Liver (tissue), 9 donors: ENCODE results near the gene THOC2. TPM values are rescaled to one million over a fixed set of nuclear protein-coding genes. Genes with fewer than 3 reads are reported as not detected.
"Not testable (repeated sequence)": the region's sequence is repeated elsewhere in the genome, so short reads cannot be mapped to it uniquely, and the experiment has no call there.

ENCODE experiments used
- DNase-seq: peaks from one replicate; pipeline ENCODE4 v3.0.0-alpha.2; 2017; ENCODE audit warnings: low spot score
- H3K27ac ChIP-seq, 2 donors: one replicate each; pipeline ENCODE4 v1.7.0; 2013; ENCODE audit warnings: inconsistent platforms in 2 of 2, low read length in 2 of 2, control low read depth in 1 of 2, low read depth in 1 of 2, mild to moderate bottlenecking in 1 of 2
- H3K27me3 ChIP-seq, 4 donors: one replicate each; pipeline versions ENCODE4 v1.6.1 to v1.7.0; 2013; ENCODE audit warnings: low read length in 3 of 4, inconsistent platforms in 1 of 4, mild to moderate bottlenecking in 1 of 4, moderate library complexity in 1 of 4; ENCODE audit not compliant: control insufficient read depth in 4 of 4, insufficient read depth in 4 of 4
- H3K36me3 ChIP-seq, 4 donors: one replicate each; pipeline versions ENCODE4 v1.6.1 to v1.7.0; 2013; ENCODE audit warnings: low read length in 3 of 4, mild to moderate bottlenecking in 3 of 4, low read depth in 1 of 4, moderate library complexity in 1 of 4; ENCODE audit not compliant: control insufficient read depth in 4 of 4, insufficient read depth in 3 of 4
- H3K4me1 ChIP-seq, 4 donors: one replicate each; pipeline versions ENCODE4 v1.6.1 to v1.7.0; 2013; ENCODE audit warnings: low read length in 3 of 4, mild to moderate bottlenecking in 3 of 4, moderate library complexity in 1 of 4; ENCODE audit not compliant: control insufficient read depth in 4 of 4, insufficient read depth in 4 of 4
- H3K4me3 ChIP-seq, 3 donors: one replicate each; pipeline versions ENCODE4 v1.6.1 to v1.7.0; 2013; ENCODE audit warnings: low read length in 3 of 3, control low read depth in 1 of 3, low read depth in 1 of 3, mild to moderate bottlenecking in 1 of 3
- H3K9ac ChIP-seq, 2 donors: one replicate each; pipeline ENCODE4 v1.7.0; 2013; ENCODE audit warnings: low read length in 2 of 2, mild to moderate bottlenecking in 2 of 2, moderate library complexity in 2 of 2, control low read depth in 1 of 2, low read depth in 1 of 2
- H3K9me3 ChIP-seq, 4 donors: one replicate each; pipeline versions ENCODE4 v1.6.1 to v1.7.0; 2013; ENCODE audit warnings: low read length in 3 of 4; ENCODE audit not compliant: control insufficient read depth in 4 of 4
- ATF3 ChIP-seq: IDR thresholded peaks from 2 replicates; pipeline ENCODE4 v1.6.1; 2016; ENCODE audit warnings: antibody characterized with exemption
- CTCF ChIP-seq: fragments of 150-350 bp; IDR thresholded peaks from 2 replicates; pipeline ENCODE4 v1.5.1; 2017; ENCODE audit warnings: improper control_type of control experiment, low read depth, low read length; ENCODE audit not compliant: missing input control
- EGR1 ChIP-seq, 2 donors: IDR thresholded peaks; 2 replicates each; pipeline ENCODE4 v1.6.1; 2016 to 2018; ENCODE audit warnings: antibody characterized with exemption in 2 of 2, low read depth in 2 of 2
- FOXA1 ChIP-seq: IDR thresholded peaks from 2 replicates; pipeline ENCODE4 v1.6.1; 2016; ENCODE audit warnings: antibody characterized with exemption
- FOXA2 ChIP-seq: IDR thresholded peaks from 2 replicates; pipeline ENCODE4 v1.6.1; 2016; ENCODE audit warnings: antibody characterized with exemption
- HNF4A ChIP-seq, 2 donors: conservative IDR thresholded peaks; 2 replicates each; pipeline ENCODE4 v1.6.1; 2016; ENCODE audit warnings: antibody characterized with exemption in 2 of 2, mild to moderate bottlenecking in 2 of 2
- HNF4G ChIP-seq: IDR thresholded peaks from 2 replicates; pipeline ENCODE4 v1.6.1; 2016; ENCODE audit warnings: antibody characterized with exemption
- JUND ChIP-seq, 2 donors: IDR thresholded peaks; 2 replicates each; pipeline ENCODE4 v1.6.1; 2016; ENCODE audit warnings: antibody characterized with exemption in 2 of 2
- MAX ChIP-seq: IDR thresholded peaks from 2 replicates; pipeline ENCODE4 v1.6.1; 2016; ENCODE audit warnings: antibody characterized with exemption
- NR2F2 ChIP-seq: IDR thresholded peaks from 2 replicates; pipeline ENCODE4 v1.6.1; 2016; ENCODE audit warnings: antibody characterized with exemption
- REST ChIP-seq: IDR thresholded peaks from 2 replicates; pipeline ENCODE4 v1.6.1; 2016; ENCODE audit warnings: antibody characterized with exemption, mild to moderate bottlenecking
- SP1 ChIP-seq: IDR thresholded peaks from 2 replicates; pipeline ENCODE4 v1.6.1; 2018; ENCODE audit warnings: antibody characterized with exemption, mild to moderate bottlenecking
- TAF1 ChIP-seq: conservative IDR thresholded peaks from 2 replicates; pipeline ENCODE4 v1.6.1; 2016; ENCODE audit warnings: antibody characterized with exemption, mild to moderate bottlenecking
- YY1 ChIP-seq: IDR thresholded peaks from 2 replicates; pipeline ENCODE4 v1.6.1; 2016; ENCODE audit warnings: antibody characterized with exemption, mild to moderate bottlenecking
- ZBTB33 ChIP-seq: IDR thresholded peaks from 2 replicates; pipeline ENCODE4 v1.6.1; 2016; ENCODE audit warnings: antibody characterized with exemption
- WGBS: extraction: QIAGEN DNeasy Blood & Tissue Kit; methylation state at CpG from one replicate; pipeline ENCODE4 v1.1.7; 2013; 5-methylcytosine and 5-hydroxymethylcytosine counted together
- polyA plus RNA-seq, 2 donors: library from polyadenylated mRNA; stranded (reverse) in 1 of 2; unstranded in 1 of 2; fragments of 200-250 nt in 1 of 2; fragments of >200 nt in 1 of 2; fragmentation: Nextera tagmentation in 1 of 2; extraction: Ambion mirVana in 1 of 2; gene quantifications; one replicate each; pipeline versions ENCODE4 v1.2.1 to v1.2.3, GENCODE V29; 2013 to 2015
- total RNA-seq, 2 donors: library from RNA; depleted of rRNA; stranded (reverse); fragments of >200 nt; gene quantifications; one replicate each; pipeline ENCODE4 v1.2.3, GENCODE V29; 2014
- donor health status: healthy.
- donor health status: healthy.
- donor health status: healthy.
- donor health status: healthy.
- donor health status: healthy.

THOC2 gene
- total and polyA plus RNA-seq, 4 donors, result 10.6 to 55.9 (median 40.7) TPM

- not testable (repeated sequence) for H3K4me1 ChIP-seq, H3K36me3 ChIP-seq, H3K9me3 ChIP-seq, H3K27ac ChIP-seq, H3K4me3 ChIP-seq, H3K9ac ChIP-seq, DNase-seq, H3K27me3 ChIP-seq
- 100% methylated on average over 1 of the region's 1 CpG for WGBS
Observed at GRCh38 chrX:123757794-123758193, 24.9 kb upstream of the THOC2 start.

- Histone ChIP-seq H3K4me3 (no peak overlapping the region), H3K9ac (no peak overlapping the region), H3K27me3 (no peaks in the 10 kb centered on the region), H3K9me3 (no peaks in the 10 kb centered on the region), H3K4me1 (no peaks in the 10 kb centered on the region), H3K27ac (no peak overlapping the region), H3K36me3 (no peaks in the 10 kb centered on the region)
- TF ChIP-seq JUND (IDR thresholded peaks at IDR 0.05) (no peak), HNF4G (no peak), FOXA1 (no peak), TAF1 (no peak), REST (no peak), MAX (no peak), ZBTB33 (no peak)
- DNase-seq, result no peak
Observed at GRCh38 chrX:123756320-123756719, 23.5 kb upstream of the THOC2 start.

- WGBS, result 74% methylated on average over 2 of the region's 2 CpGs
- Histone ChIP-seq H3K36me3 (no peaks in the 10 kb centered on the region), H3K27ac (no peak overlapping the region), H3K4me3 (no peak overlapping the region), H3K9ac (no peak overlapping the region), H3K4me1 (no peaks in the 10 kb centered on the region), H3K27me3 (no peaks in the 10 kb centered on the region), H3K9me3 (no peaks in the 10 kb centered on the region)
- no peak for DNase-seq
- TF ChIP-seq HNF4G, result no peak
- no peak for TF ChIP-seq NR2F2
- TF ChIP-seq HNF4A (conservative IDR thresholded peaks at IDR 0.05), result no peak
- TF ChIP-seq EGR1 (IDR thresholded peaks at IDR 0.05; ENCODE audit: low read depth in 2 of 2), result no peak
- TF ChIP-seq REST, result no peak
- no peak for TF ChIP-seq FOXA2
- TF ChIP-seq ATF3, result no peak
- no peak for TF ChIP-seq SP1
- no peak for TF ChIP-seq JUND (IDR thresholded peaks at IDR 0.05)
- no peak for TF ChIP-seq YY1
- TF ChIP-seq CTCF, result no peak
- TF ChIP-seq FOXA1, result no peak
- TF ChIP-seq ZBTB33, result no peak
Observed at GRCh38 chrX:123755107-123755506, 22.3 kb upstream of the THOC2 start.
